GM20000 (cell line): ENCODE data around the gene CCDC30.

Experiments
- DNase-seq: peaks from one replicate; pipeline ENCODE4 v3.0.0; 2012; ENCODE audit warnings: low spot score
- TF ChIP-seq, protein P1 (sequence below): IDR thresholded peaks from 2 replicates; pipeline ENCODE4 v1.5.1; 2012; ENCODE audit warnings: mild to moderate bottlenecking, control low read depth; ENCODE audit errors: extremely low read depth, missing control alignments

CCDC30 gene

DNA sequence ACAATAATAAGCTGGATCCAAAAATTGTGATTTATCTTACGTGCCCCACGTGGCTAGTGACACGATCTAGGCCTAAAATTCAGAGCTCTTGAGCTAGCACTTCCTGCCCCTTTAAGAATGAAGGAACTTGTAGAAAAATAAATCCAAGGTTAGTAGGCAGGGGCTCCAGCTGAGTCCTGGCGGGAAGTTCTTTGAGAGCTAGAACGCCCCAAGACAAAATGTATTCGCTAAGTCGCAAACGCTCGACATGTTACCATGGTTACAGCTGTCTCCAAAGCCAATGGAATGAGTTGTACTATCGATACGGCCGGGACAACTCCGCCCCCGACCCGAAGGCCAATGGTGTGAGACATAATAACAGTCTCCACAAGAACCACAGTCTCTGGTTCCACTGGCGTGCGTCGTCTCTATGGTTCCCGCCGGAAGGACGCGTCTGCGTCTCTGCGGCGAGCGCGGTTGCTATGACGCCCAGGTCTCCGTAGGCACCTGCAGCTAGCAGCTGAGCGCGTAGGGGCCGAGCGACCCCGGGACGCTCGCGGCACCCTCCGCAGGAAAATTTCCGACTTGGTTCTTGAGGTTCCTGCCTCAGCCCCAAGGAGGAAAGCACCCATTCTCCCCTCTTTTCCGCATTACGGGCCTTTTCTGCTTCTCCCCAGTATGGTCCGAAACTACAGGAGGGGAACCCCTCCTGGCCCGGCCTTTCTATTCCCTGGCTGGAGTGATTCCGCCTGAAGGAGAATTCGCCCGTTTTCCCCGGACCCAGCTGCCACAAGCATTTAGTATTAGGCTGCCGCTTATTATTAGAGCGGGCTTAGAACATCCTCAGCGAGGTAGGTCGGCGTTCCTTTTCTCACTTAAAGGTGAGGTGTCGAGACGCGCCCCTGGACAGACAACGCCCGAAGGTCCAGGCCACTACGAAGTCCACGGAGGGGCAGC lies at the start of gene CCDC30:
CCDC30 (plus strand) TSS at position 459 of the 936 bp plus-strand sequence. CDS start 17,266 bp downstream, outside the sequence.
- DNase-seq: peak; percentile 95
- TF ChIP-seq, protein P1, sequence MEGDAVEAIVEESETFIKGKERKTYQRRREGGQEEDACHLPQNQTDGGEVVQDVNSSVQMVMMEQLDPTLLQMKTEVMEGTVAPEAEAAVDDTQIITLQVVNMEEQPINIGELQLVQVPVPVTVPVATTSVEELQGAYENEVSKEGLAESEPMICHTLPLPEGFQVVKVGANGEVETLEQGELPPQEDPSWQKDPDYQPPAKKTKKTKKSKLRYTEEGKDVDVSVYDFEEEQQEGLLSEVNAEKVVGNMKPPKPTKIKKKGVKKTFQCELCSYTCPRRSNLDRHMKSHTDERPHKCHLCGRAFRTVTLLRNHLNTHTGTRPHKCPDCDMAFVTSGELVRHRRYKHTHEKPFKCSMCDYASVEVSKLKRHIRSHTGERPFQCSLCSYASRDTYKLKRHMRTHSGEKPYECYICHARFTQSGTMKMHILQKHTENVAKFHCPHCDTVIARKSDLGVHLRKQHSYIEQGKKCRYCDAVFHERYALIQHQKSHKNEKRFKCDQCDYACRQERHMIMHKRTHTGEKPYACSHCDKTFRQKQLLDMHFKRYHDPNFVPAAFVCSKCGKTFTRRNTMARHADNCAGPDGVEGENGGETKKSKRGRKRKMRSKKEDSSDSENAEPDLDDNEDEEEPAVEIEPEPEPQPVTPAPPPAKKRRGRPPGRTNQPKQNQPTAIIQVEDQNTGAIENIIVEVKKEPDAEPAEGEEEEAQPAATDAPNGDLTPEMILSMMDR: no peak

DNA sequence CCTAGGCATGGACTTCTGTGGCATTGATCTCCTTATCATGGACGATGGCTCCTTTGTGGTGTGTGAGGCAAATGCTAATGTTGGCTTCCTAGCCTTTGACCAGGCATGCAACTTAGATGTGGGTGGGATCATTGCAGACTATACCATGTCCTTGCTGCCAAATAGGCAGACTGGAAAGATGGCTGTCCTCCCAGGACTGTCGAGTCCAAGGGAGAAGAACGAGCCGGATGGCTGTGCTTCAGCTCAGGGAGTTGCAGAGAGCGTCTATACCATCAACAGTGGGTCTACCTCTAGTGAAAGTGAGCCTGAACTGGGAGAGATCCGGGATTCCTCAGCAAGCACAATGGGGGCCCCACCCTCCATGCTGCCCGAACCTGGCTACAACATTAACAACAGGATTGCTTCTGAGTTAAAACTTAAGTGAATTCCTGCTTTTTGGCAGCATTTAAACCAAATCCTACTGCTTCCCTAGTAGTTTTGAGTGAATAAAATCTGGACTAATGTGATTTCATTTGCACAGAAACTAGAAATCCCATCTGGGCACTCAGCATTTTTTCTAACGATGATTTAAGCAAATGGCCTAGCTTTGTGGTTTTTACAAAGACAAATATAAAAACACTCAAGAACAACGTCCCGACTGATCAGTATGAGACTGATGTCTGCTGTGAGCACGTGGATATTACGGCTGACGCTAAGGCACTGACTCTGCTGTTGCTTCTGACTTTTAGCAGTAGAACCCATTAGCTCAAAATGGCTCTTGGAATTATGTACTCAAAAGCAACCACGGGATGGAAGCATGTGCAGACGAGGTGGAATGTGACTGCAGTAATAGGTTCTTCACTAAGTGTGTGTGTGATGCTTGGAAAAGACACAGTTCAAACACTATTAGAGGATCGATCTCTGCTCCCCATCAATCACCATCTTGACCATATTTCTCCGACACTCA lies 48.3 kb upstream of the CCDC30 start:
- DNase-seq: no peak
- TF ChIP-seq, protein P1: no peak

DNA sequence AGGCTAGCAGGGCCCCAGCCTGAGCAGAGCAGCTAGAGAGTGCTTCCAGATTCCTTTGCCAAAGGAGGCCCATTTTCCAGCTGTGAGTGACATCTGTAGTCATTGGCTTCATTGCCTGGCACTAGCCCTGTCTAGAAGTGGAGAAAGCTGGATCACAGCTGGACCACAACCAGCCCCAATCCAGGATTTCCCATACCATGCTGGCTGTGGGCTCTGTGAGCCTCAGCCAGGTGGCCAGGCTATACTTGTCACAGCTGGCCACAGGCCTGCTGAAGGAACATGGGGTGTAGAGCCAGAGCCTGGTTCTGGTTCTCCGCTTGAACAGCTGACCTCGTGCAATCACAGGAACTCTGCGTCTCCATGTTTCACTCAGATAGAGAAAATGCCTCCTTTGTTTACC lies 45.9 kb upstream of the CCDC30 start:
- TF ChIP-seq, protein P1: no peak
- DNase-seq: no peak

- DNase-seq: no peak
- TF ChIP-seq, protein P1: no peak
Measured at GRCh38 chr1:42418516-42418915, 44.6 kb upstream of the CCDC30 start.

- no peak for DNase-seq
- TF ChIP-seq, protein P1: no peak
Measured at GRCh38 chr1:42419126-42419821, 43.8 kb upstream of the CCDC30 start.

GRCh38 chr1:42420121-42420520 lies 43.0 kb upstream of the CCDC30 start:
- no peak for DNase-seq
- TF ChIP-seq, protein P1: no peak
